HG02798 (cell line): ENCODE results near the gene RNPEPL1.
A peak's percentile ranks its signal among the peaks of the same experiment; 100 is the strongest.

Experiments
- ATAC-seq: cut with Tn5 transposase; IDR thresholded peaks from one replicate; pipeline ENCODE4 v1.9.1; 2021; ENCODE audit warnings: mild to moderate bottlenecking; ENCODE audit not compliant: unreplicated experiment, poor library complexity

The RNPEPL1 gene

DNA sequence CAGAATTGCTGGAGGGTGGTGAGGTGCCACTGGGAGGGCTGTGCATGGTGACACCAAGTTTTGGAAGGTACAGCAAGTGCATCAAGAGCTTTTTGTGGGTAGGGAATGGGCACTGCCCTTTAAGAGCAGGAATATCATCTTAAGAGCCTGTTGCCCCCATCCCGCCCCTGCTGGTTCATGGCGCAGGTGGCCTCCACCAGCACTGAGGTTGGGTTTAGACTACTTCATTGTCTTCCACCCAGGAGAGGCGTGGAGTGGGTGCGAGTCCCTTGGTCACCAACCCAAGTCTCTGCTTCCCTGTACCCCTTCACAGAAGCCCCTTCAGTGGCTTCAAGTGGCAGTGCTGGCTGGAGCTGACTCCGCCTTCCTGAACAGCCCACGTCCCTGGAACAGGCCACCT is 7.8 kb downstream of the RNPEPL1 start:
- ATAC-seq, result no peak

DNA sequence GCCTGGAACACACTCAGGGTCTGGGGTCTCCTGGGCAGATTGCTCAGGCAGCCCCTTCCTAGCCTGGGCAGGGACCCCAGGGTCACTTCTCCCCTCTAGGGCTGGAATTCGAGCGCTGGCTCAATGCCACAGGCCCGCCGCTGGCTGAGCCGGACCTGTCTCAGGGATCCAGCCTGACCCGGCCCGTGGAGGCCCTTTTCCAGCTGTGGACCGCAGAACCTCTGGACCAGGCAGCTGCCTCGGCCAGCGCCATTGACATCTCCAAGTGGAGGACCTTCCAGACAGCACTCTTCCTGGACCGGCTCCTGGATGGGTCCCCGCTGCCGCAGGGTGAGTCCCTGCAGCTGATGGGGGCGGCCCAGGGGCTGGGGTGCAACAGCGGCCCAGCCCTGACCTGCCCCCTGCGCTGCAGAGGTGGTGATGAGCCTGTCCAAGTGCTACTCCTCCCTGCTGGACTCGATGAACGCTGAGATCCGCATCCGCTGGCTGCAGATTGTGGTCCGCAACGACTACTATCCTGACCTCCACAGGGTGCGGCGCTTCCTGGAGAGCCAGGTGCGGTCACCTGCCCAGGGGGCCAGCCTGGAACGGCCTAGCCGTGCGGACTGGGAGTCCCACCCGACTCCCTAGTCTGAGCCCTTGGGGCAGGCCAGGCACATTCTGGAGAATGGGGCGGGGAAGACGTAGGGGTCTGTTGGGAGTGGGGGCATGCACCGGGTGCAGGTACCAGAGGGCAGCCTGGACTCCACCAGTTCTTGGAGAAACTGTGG is 8.3 kb downstream of the RNPEPL1 start:
- ATAC-seq, result no peak

DNA sequence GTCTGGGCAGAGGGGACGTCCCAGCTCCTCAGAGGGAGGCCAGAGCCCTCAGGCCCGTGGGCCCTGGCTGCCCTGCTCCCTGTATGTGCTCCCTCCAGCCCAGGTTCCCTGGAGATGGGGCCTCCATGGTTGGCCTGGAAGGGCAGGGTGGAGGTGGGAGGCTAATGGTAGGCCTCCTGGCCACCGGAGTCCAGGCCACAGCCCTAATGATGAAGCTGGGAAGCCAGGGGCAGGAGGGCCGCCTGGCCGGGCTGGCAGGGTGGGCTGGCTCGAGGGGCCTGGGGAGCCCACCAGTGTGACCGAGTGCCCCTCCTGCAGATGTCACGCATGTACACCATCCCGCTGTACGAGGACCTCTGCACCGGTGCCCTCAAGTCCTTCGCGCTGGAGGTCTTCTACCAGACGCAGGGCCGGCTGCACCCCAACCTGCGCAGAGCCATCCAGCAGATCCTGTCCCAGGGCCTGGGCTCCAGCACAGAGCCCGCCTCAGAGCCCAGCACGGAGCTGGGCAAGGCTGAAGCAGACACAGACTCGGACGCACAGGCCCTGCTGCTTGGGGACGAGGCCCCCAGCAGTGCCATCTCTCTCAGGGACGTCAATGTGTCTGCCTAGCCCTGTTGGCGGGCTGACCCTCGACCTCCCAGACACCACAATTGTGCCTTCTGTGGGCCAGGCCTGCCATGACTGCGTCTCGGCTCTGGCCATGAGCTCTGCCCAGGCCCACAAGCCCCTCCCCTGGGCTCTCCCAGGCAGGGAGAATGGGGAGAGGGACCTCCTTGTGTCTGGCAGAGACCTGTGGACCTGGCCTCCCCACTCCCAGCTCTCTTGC is 9.2 kb downstream of the RNPEPL1 start:
- no peak for ATAC-seq

DNA sequence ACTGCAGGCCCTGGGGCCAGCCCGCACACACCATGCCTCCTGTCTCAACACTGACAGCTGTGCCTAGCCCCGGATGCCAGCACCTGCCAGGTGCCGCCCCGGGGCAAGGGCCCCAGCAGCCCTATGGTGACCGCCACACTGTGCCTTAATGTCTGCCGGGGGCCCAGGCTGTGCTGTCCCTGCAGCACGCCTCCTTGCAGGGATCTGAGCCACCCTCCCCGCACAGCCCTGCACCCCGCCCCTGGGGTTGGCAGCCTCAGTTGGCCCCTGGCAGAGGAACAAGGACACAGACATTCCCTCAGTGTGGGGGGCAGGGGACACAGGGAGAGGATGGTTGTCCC is 9.8 kb downstream of the RNPEPL1 start:
- no peak for ATAC-seq

DNA sequence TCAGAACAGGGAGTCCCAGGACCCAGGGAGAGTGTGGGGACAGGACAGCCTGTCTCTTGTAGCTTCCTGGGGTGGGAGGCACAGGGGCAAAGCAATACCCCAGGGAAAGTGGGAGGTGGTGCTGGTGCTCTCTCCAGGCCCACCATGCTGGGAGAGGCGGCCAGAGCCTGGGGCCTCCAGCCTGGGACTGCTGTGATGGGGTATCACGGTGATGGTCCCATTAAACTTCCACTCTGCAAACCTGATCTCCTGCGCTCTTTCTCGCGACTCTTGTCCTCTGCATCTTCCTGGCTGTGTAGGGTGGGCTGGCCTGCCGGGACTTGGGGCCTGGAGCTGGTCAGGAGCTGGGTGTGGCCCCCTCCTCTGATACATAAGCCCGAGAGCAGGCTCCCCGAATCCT is 10.2 kb downstream of the RNPEPL1 start:
- ATAC-seq, result no peak

DNA sequence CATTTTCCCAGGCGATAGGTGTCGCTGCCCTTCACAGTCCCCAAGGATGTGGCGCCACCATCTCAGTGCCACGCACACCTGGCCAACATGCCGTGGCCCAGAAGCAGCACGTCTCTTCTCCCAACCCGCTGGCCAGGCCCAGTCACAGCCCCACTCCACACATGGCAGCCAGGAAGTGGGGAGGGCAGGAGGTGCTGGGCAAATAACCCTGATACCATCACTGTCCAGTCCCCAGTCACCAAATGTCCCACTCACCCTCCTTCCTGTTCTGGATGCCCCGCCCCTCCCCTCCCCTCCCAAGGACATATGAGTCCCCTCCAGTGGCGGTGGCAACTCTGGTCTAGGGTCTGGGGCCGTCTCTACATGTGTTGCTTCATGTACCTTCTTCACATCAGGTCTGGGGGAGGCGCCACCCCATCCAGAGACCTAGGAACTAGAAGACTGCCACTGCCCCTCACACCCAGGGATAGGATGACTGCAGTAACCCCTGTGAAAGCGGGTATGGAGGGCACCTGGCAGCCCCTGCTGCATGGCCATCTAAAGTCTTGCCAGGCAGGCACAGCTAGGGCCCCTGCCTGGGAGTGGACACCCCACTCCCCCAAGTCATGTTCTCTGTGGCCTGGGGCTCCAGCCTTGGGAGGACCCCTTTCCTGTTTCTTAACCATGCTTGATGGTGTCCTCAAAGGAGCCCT is 10.9 kb downstream of the RNPEPL1 start:
- ATAC-seq, result no peak

- peak; percentile 33 for ATAC-seq
These were observed 11.7 kb downstream of the RNPEPL1 start for GRCh38 chr2:240579771-240580614.

DNA sequence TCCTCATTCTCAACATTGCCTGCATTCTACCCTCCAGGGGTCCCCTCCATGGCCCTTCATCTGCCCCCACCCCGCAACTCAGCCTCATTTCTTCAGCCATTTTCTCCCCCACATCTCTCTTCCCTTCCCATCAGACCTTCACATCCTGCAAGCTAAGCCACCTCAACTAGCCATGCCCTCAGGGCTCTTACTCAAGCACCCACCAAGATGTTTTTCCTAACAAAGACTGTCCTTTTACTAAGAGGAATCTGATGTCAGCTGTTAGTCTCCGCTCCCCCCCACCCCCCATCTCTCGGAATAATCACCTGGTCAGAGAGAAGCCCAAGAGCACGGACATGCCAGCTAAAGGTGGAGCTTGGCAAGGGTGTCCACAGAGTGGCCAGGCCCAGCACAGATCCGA is 13.5 kb downstream of the RNPEPL1 start:
- ATAC-seq, result no peak

- ATAC-seq, result no peak
These were observed 14.5 kb downstream of the RNPEPL1 start for GRCh38 chr2:240582781-240583180.

- ATAC-seq, result no peak
These were observed 15.5 kb downstream of the RNPEPL1 start for GRCh38 chr2:240583774-240584173.

GRCh38 chr2:240584486-240585031 is 16.3 kb downstream of the RNPEPL1 start:
- peak; percentile 63 for ATAC-seq

- ATAC-seq, result peak; percentile 9
These were observed 16.8 kb downstream of the RNPEPL1 start for GRCh38 chr2:240585101-240585500.

- no peak for ATAC-seq
These were observed 17.5 kb downstream of the RNPEPL1 start for GRCh38 chr2:240585681-240586197.

GRCh38 chr2:240586198-240586918 is 18.1 kb downstream of the RNPEPL1 start, which contains the start of gene CAPN10:
TSS of gene CAPN10 (plus strand) at chr2:240586734. CDS start at chr2:240586912, 178 bp downstream.
- peak; percentile 68 for ATAC-seq

GRCh38 chr2:240586919-240587800 is 18.9 kb downstream of the RNPEPL1 start:
- peak; percentile 2 for ATAC-seq

DNA sequence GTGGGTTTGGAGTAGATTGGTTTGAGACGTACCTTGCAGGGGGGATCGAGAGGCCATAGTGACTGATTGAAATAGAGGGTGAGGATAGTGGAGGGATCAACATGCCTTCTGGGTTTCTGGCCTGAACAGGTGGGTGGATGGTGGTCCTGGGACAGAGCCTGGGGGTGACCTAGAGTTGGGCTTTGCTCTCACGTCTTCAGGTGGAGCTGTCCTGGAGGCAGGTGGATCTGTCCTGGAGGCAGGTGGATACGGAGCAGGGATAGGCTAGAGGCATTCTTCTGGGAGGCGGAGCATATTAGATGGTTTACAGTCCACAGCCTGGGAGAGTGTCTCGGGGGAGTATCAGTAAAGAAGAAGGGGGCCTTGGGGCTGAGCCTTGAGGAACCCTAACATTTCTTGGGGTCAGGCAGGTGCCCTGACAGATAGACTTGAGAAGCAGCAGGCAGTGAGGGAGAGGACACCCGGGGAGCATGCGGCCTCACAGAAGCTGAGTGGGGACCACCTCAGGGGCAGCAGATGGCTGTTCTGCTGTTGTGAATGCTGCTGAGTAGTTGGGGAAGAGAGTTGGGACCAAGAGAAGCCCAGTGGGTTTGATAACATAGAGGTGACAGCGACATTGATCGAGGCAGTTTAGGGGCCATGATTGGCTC is 19.8 kb downstream of the RNPEPL1 start:
- no peak for ATAC-seq

DNA sequence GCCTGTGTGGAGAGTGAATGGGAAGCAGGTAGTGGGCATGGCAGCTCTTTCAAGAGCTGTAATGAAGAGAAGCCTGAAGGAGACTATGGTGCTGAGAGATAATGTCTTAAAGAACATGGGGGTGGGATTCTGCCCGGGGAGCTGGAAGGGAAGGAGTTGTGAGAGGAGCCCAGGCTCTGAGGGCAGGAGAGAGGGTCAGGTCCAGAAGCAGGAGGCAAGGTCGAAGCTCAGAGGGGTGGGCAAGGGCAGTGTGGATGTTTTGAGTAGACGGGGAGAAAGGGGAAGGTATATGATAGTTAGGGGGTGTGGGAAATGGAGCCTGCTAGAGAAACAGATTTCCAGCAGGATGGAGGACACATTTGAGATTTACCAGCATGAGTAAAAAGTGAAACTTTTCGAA is 20.4 kb downstream of the RNPEPL1 start:
- ATAC-seq, result no peak

GRCh38 chr2:240589375-240589774 is 21.1 kb downstream of the RNPEPL1 start:
- ATAC-seq, result no peak
